Natural killer cell (primary cell): Measurements from ENCODE around the gene MEAF6. TPM values are rescaled to one million over a fixed set of nuclear protein-coding genes. Genes with fewer than 3 reads are reported as not detected.
"Not testable (repeated sequence)": the region's sequence is repeated elsewhere in the genome, so short reads cannot be mapped to it uniquely, and the experiment has no call there.

Experiments
- ATAC-seq, 3 donors: fragments of 150-1000 bp in 2 of 3; fragments of 200-7000 bp in 1 of 3; cut with Tn5 transposase; 1 replicate in 1 of 3; 2 replicates in 2 of 3; pipeline ENCODE4 v1.10.0; 2021; ENCODE audit warnings: mild to moderate bottlenecking in 2 of 3, moderate library complexity in 2 of 3
- DNase-seq, 2 donors: peaks; one replicate each; pipeline versions ENCODE4 v3.0.0 to v3.0.0-alpha.2; 2013 to 2021; ENCODE audit warnings: mixed read lengths in 1 of 2
- H3K27ac ChIP-seq: one replicate; pipeline ENCODE4 v1.5.1; 2013; ENCODE audit warnings: mild to moderate bottlenecking, low read length
- H3K27me3 ChIP-seq: one replicate; pipeline ENCODE4 v1.6.1; 2013; ENCODE audit warnings: low read length; ENCODE audit not compliant: control insufficient read depth, insufficient read depth
- H3K36me3 ChIP-seq: one replicate; pipeline ENCODE4 v1.6.1; 2013; ENCODE audit warnings: low read length; ENCODE audit not compliant: control insufficient read depth, insufficient read depth
- H3K4me1 ChIP-seq: one replicate; pipeline ENCODE4 v1.6.1; 2013; ENCODE audit warnings: low read length; ENCODE audit not compliant: control insufficient read depth, insufficient read depth
- H3K4me3 ChIP-seq: one replicate; pipeline ENCODE4 v1.5.1; 2013; ENCODE audit warnings: low read length
- H3K9me3 ChIP-seq: one replicate; pipeline ENCODE4 v1.6.1; 2013; ENCODE audit warnings: low read length; ENCODE audit not compliant: control insufficient read depth, insufficient read depth
- H3K27ac Mint-ChIP-seq, 2 donors: one replicate each; pipeline ENCODE4 v1.8.0; 2022; ENCODE audit warnings: mild to moderate bottlenecking in 2 of 2, mixed read lengths in 2 of 2, moderate library complexity in 1 of 2
- H3K27me3 Mint-ChIP-seq, 2 donors: one replicate each; pipeline ENCODE4 v1.8.0; 2022; ENCODE audit warnings: low read depth in 2 of 2, mixed read lengths in 2 of 2
- H3K36me3 Mint-ChIP-seq: one replicate; pipeline ENCODE4 v1.8.0; 2022; ENCODE audit warnings: mixed read lengths
- H3K4me1 Mint-ChIP-seq, 2 donors: one replicate each; pipeline ENCODE4 v1.8.0; 2022; ENCODE audit warnings: mixed read lengths in 2 of 2
- H3K4me3 Mint-ChIP-seq: one replicate; pipeline ENCODE4 v1.8.0; 2022; ENCODE audit warnings: mild to moderate bottlenecking, moderate library complexity, mixed read lengths
- H3K9me3 Mint-ChIP-seq, 2 donors: one replicate each; pipeline ENCODE4 v1.8.0; 2022; ENCODE audit warnings: mixed read lengths in 2 of 2
- WGBS: methylation state at CpG from one replicate; pipeline ENCODE4 v1.1.7; 2013; ENCODE audit warnings: missing lambda C conversion rate; ENCODE audit not compliant: insufficient coverage; 5-methylcytosine and 5-hydroxymethylcytosine counted together
- intact Hi-C: fragments of 100-400 bp; cut with micrococcal nuclease; formaldehyde crosslinking; loops from one replicate; pipeline ENCODE4 v1.14.2; 2022
- total RNA-seq, 4 donors: library from RNA; stranded (reverse); fragments of 120-200 nt in 1 of 4; gene quantifications; one replicate each; pipeline versions ENCODE4 v1.2.3 to v1.2.4, GENCODE V29; 2013 to 2022
- TF ChIP-seq, protein P1 (sequence below): fragments of 200-600 bp; IDR thresholded peaks from one replicate; pipeline ENCODE4 v1.8.0; 2022; ENCODE audit warnings: antibody characterized with exemption

Gene MEAF6
- total RNA-seq, 3 donors from 2014 or later (not counting 1 experiment from before 2014, with no cell fraction given): 63.9 to 78.7 (median 69.0) TPM

DNA sequence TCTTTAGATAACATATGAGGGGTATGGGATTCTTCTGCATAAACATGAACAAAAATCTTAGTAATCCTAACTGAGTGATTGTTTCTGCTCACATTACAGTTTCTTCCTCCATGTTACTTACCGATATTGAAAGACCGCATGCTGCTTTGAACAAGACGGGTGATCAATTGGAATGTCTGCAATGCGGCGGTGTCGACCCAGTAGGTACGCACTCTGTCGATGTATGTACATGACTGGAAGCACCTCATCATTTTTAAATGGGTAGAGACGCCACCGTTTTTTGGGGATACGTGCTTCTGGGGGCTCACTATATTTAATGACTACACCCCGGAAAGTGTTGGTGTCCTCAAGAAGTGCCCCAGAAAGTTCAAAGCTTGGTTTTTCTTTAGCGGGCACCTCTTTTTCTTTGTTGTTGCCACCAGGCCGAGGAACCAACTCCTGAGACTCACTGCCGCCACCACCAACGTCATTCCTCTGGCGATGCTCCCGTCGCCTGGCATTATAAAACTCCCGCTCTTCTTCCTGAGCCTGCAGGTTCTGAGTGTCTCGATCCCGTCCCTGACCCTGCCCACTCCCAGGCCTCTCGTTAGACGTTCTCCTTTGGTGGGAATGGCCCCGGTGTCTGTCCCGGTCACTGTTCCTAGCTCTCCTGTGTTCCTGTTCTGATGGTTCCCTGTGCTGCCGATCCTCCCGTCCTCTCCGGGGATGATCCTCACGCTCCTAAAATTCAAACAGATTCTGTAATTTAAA lies 25.6 kb upstream of the MEAF6 start:
- no peak for DNase-seq
- intact Hi-C loops: no loop called here
- Histone ChIP-seq H3K27me3 (no peaks in the 10 kb centered on the region), H3K4me3 (no peak overlapping the region), H3K27ac (no peak overlapping the region), H3K4me1 (no peaks in the 10 kb centered on the region), H3K9me3 (no peaks in the 10 kb centered on the region), H3K36me3 (peaks cover 57% of the 10 kb centered on the region)
- H3K27ac Mint-ChIP-seq: no peak overlapping the region
- H3K27me3 Mint-ChIP-seq: no peaks in the 10 kb centered on the region
- H3K9me3 Mint-ChIP-seq: no peaks in the 10 kb centered on the region
- no peak overlapping the region for H3K4me3 Mint-ChIP-seq
- TF ChIP-seq, protein P1, sequence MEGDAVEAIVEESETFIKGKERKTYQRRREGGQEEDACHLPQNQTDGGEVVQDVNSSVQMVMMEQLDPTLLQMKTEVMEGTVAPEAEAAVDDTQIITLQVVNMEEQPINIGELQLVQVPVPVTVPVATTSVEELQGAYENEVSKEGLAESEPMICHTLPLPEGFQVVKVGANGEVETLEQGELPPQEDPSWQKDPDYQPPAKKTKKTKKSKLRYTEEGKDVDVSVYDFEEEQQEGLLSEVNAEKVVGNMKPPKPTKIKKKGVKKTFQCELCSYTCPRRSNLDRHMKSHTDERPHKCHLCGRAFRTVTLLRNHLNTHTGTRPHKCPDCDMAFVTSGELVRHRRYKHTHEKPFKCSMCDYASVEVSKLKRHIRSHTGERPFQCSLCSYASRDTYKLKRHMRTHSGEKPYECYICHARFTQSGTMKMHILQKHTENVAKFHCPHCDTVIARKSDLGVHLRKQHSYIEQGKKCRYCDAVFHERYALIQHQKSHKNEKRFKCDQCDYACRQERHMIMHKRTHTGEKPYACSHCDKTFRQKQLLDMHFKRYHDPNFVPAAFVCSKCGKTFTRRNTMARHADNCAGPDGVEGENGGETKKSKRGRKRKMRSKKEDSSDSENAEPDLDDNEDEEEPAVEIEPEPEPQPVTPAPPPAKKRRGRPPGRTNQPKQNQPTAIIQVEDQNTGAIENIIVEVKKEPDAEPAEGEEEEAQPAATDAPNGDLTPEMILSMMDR: no peak
- peaks cover 17% of the 10 kb centered on the region for H3K36me3 Mint-ChIP-seq
- 96% methylated on average over 30 of the region's 30 CpGs for WGBS
- no peak for ATAC-seq
- peaks cover 13 to 22% of the 10 kb centered on the region in 2 donors for H3K4me1 Mint-ChIP-seq

DNA sequence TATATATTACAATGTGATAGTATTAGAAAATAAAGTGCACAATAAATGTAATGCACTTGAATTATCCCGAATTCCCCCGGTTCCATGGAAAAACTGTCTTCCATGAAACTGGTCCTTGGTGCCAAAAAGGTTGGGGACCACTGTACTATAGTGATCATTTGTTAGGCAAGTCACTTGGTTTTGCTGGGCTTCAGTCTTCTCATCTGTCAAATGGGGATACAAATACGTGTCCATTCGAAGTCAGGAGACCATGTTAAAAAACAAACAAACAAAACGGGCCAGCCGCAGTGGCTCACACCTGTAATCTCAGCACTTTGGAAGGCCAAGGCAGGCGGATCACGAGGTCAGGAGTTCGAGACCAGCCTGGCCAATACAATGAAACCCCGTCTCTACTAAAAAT lies 24.6 kb upstream of the MEAF6 start:
- intact Hi-C loops, ATAC-seq, H3K27ac ChIP-seq, DNase-seq, H3K9me3 Mint-ChIP-seq, H3K27me3 ChIP-seq, H3K4me1 ChIP-seq, H3K27me3 Mint-ChIP-seq, H3K4me3 ChIP-seq, H3K27ac Mint-ChIP-seq, H3K9me3 ChIP-seq, H3K4me3 Mint-ChIP-seq: not testable (repeated sequence)
- Mint-ChIP-seq H3K36me3 (peaks cover 11% of the 10 kb centered on the region), H3K4me1 (peaks cover 21 to 22% of the 10 kb centered on the region in 2 donors)
- whole genome bisulfite sequencing: 98% methylated on average over 10 of the region's 10 CpGs
- peaks cover 54% of the 10 kb centered on the region for H3K36me3 ChIP-seq

DNA sequence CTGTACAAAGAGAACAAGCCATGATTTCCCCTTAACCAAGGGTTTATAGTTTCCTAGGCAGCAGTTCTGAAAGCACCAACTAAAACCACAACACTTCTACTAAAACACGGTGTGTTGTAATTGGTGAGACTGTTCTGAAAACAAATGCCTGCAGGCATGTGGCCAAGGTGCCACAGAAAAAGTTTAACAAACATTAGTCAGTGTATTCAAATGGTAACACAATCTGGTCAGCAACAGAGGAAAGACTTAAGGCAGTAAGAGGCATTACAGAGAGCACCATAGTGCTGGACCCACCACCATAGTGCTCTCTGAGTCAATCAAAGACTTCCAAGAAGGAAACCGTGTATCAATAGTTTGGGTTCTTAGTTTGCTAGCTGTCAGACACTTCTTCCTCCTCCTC lies 22.8 kb upstream of the MEAF6 start:
- DNase-seq: no peak
- H3K36me3 ChIP-seq: peaks cover 56% of the 10 kb centered on the region
- H3K4me3 Mint-ChIP-seq: no peak overlapping the region
- TF ChIP-seq, protein P1: no peak
- no peaks in the 10 kb centered on the region for H3K4me1 ChIP-seq
- no peak overlapping the region for H3K27ac ChIP-seq
- H3K4me1 Mint-ChIP-seq: peaks cover 21 to 22% of the 10 kb centered on the region in 2 donors
- H3K9me3 Mint-ChIP-seq: no peaks in the 10 kb centered on the region
- peak overlapping the region in 1 of 2 donors; percentile 72 for H3K27ac Mint-ChIP-seq
- ATAC-seq: no peak
- H3K36me3 Mint-ChIP-seq: peaks cover 11% of the 10 kb centered on the region
- H3K27me3 Mint-ChIP-seq: no peaks in the 10 kb centered on the region
- H3K9me3 ChIP-seq: no peaks in the 10 kb centered on the region
- no peak overlapping the region for H3K4me3 ChIP-seq
- no peaks in the 10 kb centered on the region for H3K27me3 ChIP-seq
- 83% methylated on average over 2 of the region's 2 CpGs for WGBS
- intact Hi-C loops: no loop called here

DNA sequence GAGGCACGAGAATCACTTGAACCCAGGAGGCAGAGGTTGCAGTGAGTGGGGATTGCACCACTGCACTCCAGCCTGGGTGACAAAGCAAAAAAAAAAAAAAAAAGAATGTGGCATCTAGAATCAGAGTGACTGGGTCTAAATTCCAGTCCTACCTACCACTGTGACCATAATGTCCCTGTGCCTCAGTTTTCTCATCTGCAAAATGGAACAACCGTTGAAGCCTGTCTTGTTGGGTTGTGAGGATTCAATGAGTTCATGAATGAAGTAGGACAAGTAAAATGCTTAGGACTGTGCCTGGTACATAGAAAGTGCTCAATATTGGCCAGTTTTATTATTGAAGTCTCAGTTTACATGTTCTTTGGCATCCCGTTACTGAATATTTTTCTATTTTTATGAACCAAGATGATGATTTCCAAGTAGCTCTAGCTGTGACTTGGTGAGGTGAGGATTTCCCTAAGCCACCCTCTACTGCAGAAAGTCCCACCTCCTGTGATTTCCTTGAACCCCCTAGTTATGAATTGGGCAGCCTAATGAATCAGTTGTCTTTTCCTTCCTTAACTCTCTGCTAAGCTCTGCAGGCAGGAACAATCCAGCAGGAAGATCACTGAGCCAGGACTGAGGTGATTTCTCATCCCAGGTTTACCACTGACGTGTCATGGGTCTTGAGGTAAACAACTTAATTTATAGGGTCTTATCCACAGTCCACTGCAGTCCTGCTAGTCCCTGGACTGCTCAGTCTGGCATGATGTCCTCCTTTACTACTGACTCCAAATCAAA lies 18.9 kb upstream of the MEAF6 start:
- Mint-ChIP-seq H3K27me3 (no peaks in the 10 kb centered on the region), H3K36me3 (peaks cover 11% of the 10 kb centered on the region), H3K27ac (peak overlapping the region; percentile 30 to 60), H3K9me3 (no peaks in the 10 kb centered on the region), H3K4me3 (no peak overlapping the region), H3K4me1 (peaks cover 21 to 22% of the 10 kb centered on the region in 2 donors)
- Histone ChIP-seq H3K27ac (no peak overlapping the region), H3K9me3 (no peaks in the 10 kb centered on the region), H3K27me3 (no peaks in the 10 kb centered on the region), H3K4me1 (no peaks in the 10 kb centered on the region), H3K36me3 (peaks cover 25% of the 10 kb centered on the region), H3K4me3 (no peak overlapping the region)
- TF ChIP-seq, protein P1: no peak
- 91% methylated on average over 4 of the region's 4 CpGs for WGBS
- ATAC-seq (no peak), DNase-seq (no peak)
- intact Hi-C loops: no loop called here

DNA sequence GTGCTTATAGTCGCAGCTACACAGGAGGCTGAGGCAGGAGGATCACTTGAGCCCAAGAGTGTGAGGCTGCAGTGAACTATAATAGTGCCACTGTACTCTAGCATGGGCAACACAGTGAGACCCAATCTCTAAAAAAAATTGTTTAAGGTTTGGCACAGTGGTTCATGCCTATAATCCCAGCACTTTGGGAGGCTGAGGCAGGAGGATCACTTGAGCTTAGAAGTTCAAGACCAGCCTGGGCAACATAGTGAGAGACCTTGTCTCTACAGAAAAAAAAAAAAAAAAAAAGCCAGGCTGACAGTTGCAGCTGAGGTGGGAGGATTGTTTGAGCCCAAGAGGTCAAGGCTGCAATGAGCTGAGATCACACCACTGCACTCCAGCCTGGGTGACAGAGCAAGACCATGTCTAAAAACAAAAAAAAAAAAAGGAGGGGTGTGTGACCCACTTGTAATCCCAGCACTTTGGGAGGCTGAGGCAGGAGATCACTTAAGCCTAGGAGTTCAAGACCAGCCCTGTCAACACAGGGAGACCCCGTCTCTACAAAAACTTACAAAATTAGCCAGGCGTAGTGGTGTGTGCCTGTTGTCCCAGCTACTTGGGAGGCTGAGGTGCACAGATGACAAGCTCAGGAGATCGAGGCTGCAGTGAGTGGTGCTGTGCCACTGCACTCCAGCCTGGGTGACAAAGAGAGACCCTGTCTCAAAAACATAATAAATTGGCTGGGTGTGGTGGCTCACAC lies 18.0 kb upstream of the MEAF6 start:
- H3K9me3 Mint-ChIP-seq, H3K27ac Mint-ChIP-seq, ATAC-seq, H3K4me3 Mint-ChIP-seq, H3K27ac ChIP-seq, intact Hi-C loops, H3K4me3 ChIP-seq, H3K9me3 ChIP-seq, DNase-seq, H3K27me3 Mint-ChIP-seq, H3K36me3 Mint-ChIP-seq, H3K4me1 ChIP-seq, H3K27me3 ChIP-seq: not testable (repeated sequence)
- peaks cover 22% of the 10 kb centered on the region for H3K36me3 ChIP-seq
- H3K4me1 Mint-ChIP-seq: peaks cover 16 to 18% of the 10 kb centered on the region in 2 donors
- WGBS: 97% methylated on average over 4 of the region's 4 CpGs
